Brain microvascular endothelial cell (primary cell): ENCODE data around the gene C21orf91.

Experiments used
- DNase-seq: peaks from one replicate; pipeline ENCODE4 v3.0.0-alpha.2; 2020
- H3K27ac ChIP-seq: fragments of 250-450 bp; sonication (Bioruptor Pico); 2 replicates; pipeline ENCODE4 v1.5.1; 2020; ENCODE audit warnings: mild to moderate bottlenecking, moderate library complexity
- H3K27me3 ChIP-seq: fragments of 250-450 bp; sonication (Bioruptor Pico); replicated peaks from 2 replicates; pipeline ENCODE4 v1.5.1; 2020; ENCODE audit warnings: mild to moderate bottlenecking
- H3K36me3 ChIP-seq: fragments of 250-450 bp; sonication (Bioruptor Pico); replicated peaks from 2 replicates; pipeline ENCODE4 v1.5.1; 2020; ENCODE audit warnings: mild to moderate bottlenecking
- H3K4me3 ChIP-seq: 2 replicates; pipeline ENCODE4 v1.5.1; 2011; ENCODE audit warnings: low read depth, mild to moderate bottlenecking, control low read depth, low read length, moderate library complexity
- CTCF ChIP-seq: IDR thresholded peaks from 2 replicates; pipeline ENCODE4 v1.5.1; 2011; ENCODE audit warnings: low read depth, mild to moderate bottlenecking, moderate library complexity, low read length, control low read depth, inconsistent platforms; ENCODE audit errors: missing control alignments
- in situ Hi-C: cut with HindIII; loops from 2 replicates; pipeline ENCODE4 v1.10.0; 2017; ENCODE audit warnings: low sequenced_read_pairs, low pct_ligation_motif_present

The C21orf91 gene

GRCh38 chr21:17759511-17760178, 59.5 kb downstream of the C21orf91 start:
- DNase-seq = no peak
- Histone ChIP-seq H3K36me3 (no peaks in the 10 kb centered on the region), H3K27ac (no peak overlapping the region), H3K27me3 (no peaks in the 10 kb centered on the region), H3K4me3 (no peak overlapping the region)
- no peak for TF ChIP-seq CTCF
- in situ Hi-C loops = no loop called here

DNA sequence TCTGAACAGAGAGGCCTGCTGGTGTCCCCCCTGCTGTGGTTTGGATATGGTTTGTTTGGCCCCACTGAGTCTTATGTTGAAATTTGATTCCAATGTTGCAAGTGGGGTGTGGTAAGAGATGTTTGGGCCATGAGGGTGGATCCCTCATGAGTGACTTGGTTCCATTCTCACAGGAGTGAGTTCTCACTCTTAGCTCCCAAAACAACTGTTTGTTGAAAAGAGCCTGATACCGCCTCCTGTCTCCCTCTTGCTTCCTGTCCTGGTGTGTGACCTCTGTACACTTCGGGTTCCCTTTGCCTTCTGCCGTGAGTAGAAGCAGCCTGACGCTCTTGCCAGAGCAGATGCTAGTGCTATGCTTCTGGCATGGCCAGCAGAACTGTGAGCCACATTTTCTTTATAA, 60.5 kb downstream of the C21orf91 start:
- no peak overlapping the region for H3K4me3 ChIP-seq
- in situ Hi-C loops = no loop called here
- H3K27ac ChIP-seq = no peak overlapping the region
- H3K36me3 ChIP-seq = no peaks in the 10 kb centered on the region
- H3K27me3 ChIP-seq = no peaks in the 10 kb centered on the region
- no peak for TF ChIP-seq CTCF
- no peak for DNase-seq

DNA sequence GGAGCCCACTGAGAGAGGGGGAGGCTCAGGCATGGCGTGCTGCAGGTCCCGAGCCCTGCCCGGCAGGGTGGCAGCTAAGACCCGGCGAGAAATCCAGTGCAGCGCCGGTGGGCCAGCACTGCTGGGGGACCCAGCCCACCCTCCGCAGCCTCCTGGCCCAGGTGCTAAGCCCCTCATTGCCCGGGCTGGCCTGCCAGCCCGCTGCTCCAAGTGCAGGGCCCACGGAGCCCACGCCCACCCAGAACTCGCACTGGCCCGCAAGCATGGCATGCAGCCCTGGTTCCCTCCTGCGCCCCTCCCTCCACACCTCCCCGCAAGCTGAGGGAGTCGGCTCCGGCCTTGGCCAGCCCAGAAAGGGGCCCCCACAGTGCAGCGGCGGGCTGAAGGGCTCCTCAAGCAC, 61.5 kb downstream of the C21orf91 start:
- no peak for TF ChIP-seq CTCF
- in situ Hi-C loops = no loop called here
- Histone ChIP-seq H3K36me3 (no peaks in the 10 kb centered on the region), H3K27ac (no peak overlapping the region), H3K27me3 (no peaks in the 10 kb centered on the region), H3K4me3 (no peak overlapping the region)
- no peak for DNase-seq

GRCh38 chr21:17753736-17754135, 65.4 kb downstream of the C21orf91 start:
- Histone ChIP-seq H3K36me3 (no peaks in the 10 kb centered on the region), H3K4me3 (no peak overlapping the region), H3K27ac (no peak overlapping the region), H3K27me3 (no peaks in the 10 kb centered on the region)
- in situ Hi-C loops = no loop called here
- TF ChIP-seq CTCF = no peak
- no peak for DNase-seq

DNA sequence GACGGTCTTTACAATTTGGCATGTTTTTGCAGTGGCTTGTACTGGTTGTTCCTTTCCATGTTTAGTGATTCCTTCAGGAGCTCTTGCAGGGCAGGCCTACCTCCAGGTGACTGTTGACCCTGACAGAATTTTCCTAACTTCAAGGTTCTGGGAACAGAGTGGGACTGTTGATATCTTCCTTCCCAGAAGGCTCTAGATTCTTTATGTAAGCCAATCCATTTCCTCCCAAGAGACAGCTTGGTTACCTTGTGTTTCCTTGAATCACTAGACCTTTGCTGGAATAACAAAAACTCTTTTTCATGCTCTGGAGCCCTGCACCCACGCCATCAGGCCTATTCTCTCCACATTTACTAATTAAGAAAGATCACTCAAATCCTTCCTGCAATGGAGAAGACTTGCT, 67.0 kb downstream of the C21orf91 start:
- no peak for DNase-seq
- in situ Hi-C loops = no loop called here
- Histone ChIP-seq H3K4me3 (no peak overlapping the region), H3K27ac (no peak overlapping the region), H3K36me3 (no peaks in the 10 kb centered on the region), H3K27me3 (no peaks in the 10 kb centered on the region)
- no peak for TF ChIP-seq CTCF

DNA sequence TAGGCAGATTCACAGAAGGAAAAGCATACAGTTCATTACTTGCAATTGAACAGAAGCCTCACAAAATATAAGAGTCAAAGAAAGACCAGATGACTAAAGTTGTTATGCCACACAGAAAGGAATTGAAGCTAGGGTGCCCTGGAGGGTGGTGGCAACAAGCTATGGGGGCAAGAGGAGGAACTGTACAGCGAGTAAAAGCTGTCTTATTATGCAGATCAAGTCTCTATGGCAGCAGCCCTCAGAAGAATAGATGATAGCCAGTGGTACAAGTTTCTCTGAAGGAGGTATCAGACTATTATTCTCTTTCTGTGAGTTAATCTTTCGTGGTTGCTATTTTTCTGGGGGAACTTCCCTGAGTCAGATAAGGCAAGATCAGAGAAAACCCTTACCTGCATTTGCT, 72.2 kb downstream of the C21orf91 start:
- H3K4me3 ChIP-seq = no peak overlapping the region
- no peaks in the 10 kb centered on the region for H3K27me3 ChIP-seq
- no peak for TF ChIP-seq CTCF
- H3K27ac ChIP-seq = no peak overlapping the region
- no peaks in the 10 kb centered on the region for H3K36me3 ChIP-seq
- no peak for DNase-seq
- in situ Hi-C loops = no loop called here
